Thoracic aorta (tissue), 2 donors: ENCODE data around the gene SKIC8. TPM values are rescaled to one million over a fixed set of nuclear protein-coding genes. Genes with fewer than 3 reads are reported as not detected.

Source experiments
- ATAC-seq: fragments of 150-250 bp; one replicate; pipeline ENCODE4 v1.8.0; 2017; ENCODE audit warnings: low read depth; ENCODE audit not compliant: insufficient number of reproducible peaks, low FRiP score
- DNase-seq: peaks from one replicate; pipeline ENCODE4 v3.0.0-alpha.2; 2020; ENCODE audit warnings: low spot score
- H3K27ac ChIP-seq, 2 donors: fragments of 200-600 bp; sonication (generic); 1 replicate in 1 of 2; 2 replicates in 1 of 2; pipeline ENCODE4 v1.5.1; 2016; ENCODE audit warnings: mild to moderate bottlenecking in 2 of 2, moderate library complexity in 2 of 2
- H3K27me3 ChIP-seq: fragments of 200-600 bp; sonication (generic); replicated peaks from 2 replicates; pipeline ENCODE4 v1.6.0; 2016; ENCODE audit warnings: mild to moderate bottlenecking; ENCODE audit not compliant: insufficient read depth
- H3K36me3 ChIP-seq: fragments of 200-600 bp; sonication (generic); one replicate; pipeline ENCODE4 v1.5.1; 2016
- H3K4me1 ChIP-seq, 2 donors: fragments of 200-600 bp; sonication (generic); 1 replicate in 1 of 2; 2 replicates in 1 of 2; pipeline versions ENCODE4 v1.5.1 to v1.6.0; 2016; ENCODE audit warnings: low read depth in 2 of 2, mild to moderate bottlenecking in 1 of 2; ENCODE audit not compliant: control insufficient read depth in 1 of 2
- H3K4me3 ChIP-seq: fragments of 200-600 bp; sonication (generic); 2 replicates; pipeline ENCODE4 v1.5.1; 2016; ENCODE audit warnings: mild to moderate bottlenecking
- H3K9me3 ChIP-seq: fragments of 200-600 bp; sonication (generic); 2 replicates; pipeline ENCODE4 v1.5.1; 2016
- CTCF ChIP-seq: fragments of 200-600 bp; sonication (generic); IDR thresholded peaks from one replicate; pipeline ENCODE4 v1.5.1; 2019; ENCODE audit warnings: antibody characterized with exemption
- total RNA-seq, 2 donors: library from RNA; depleted of rRNA; stranded (reverse); fragments of >200 nt; gene quantifications; one replicate each; pipeline versions ENCODE4 v1.1.0 to v1.2.3, GENCODE V29; 2016

Gene SKIC8
- total RNA-seq, 2 donors from 2014 or later: 41.6 to 74.2 TPM

- Histone ChIP-seq H3K27me3 (no peaks in the 10 kb centered on the region), H3K27ac (no peak overlapping the region), H3K36me3 (no peaks in the 10 kb centered on the region), H3K9me3 (no peaks in the 10 kb centered on the region), H3K4me1 (no peaks in the 10 kb centered on the region), H3K4me3 (no peak overlapping the region)
- TF ChIP-seq CTCF: no peak
- ATAC-seq (no peak), DNase-seq (no peak)
Measured at GRCh38 chr15:78335985-78336384, 36.6 kb upstream of the SKIC8 start.

- no peak for DNase-seq
- ATAC-seq: no peak
- Histone ChIP-seq H3K27ac (no peak overlapping the region), H3K27me3 (no peaks in the 10 kb centered on the region), H3K9me3 (no peaks in the 10 kb centered on the region), H3K4me1 (no peaks in the 10 kb centered on the region), H3K4me3 (no peak overlapping the region), H3K36me3 (no peaks in the 10 kb centered on the region)
- no peak for TF ChIP-seq CTCF
Measured at GRCh38 chr15:78334845-78335244, 35.4 kb upstream of the SKIC8 start.

GRCh38 chr15:78329625-78330024 lies 30.2 kb upstream of the SKIC8 start:
- TF ChIP-seq CTCF: no peak
- Histone ChIP-seq H3K4me3 (no peak overlapping the region), H3K27ac (no peak overlapping the region), H3K36me3 (no peaks in the 10 kb centered on the region), H3K9me3 (no peaks in the 10 kb centered on the region), H3K4me1 (no peaks in the 10 kb centered on the region), H3K27me3 (no peaks in the 10 kb centered on the region)
- DNase-seq: no peak
- ATAC-seq: no peak

- Histone ChIP-seq H3K36me3 (no peaks in the 10 kb centered on the region), H3K4me1 (no peaks in the 10 kb centered on the region), H3K27me3 (no peaks in the 10 kb centered on the region), H3K4me3 (no peak overlapping the region), H3K9me3 (no peaks in the 10 kb centered on the region), H3K27ac (no peak overlapping the region)
- DNase-seq: no peak
- ATAC-seq: no peak
- no peak for TF ChIP-seq CTCF
Measured at GRCh38 chr15:78327466-78327865, 28.1 kb upstream of the SKIC8 start.

- no peaks in the 10 kb centered on the region for H3K27me3 ChIP-seq
- no peak for TF ChIP-seq CTCF
- no peak for ATAC-seq
Measured at GRCh38 chr15:78325092-78325843, 25.9 kb upstream of the SKIC8 start.

More at GRCh38 chr15:78325092-78325843, 25.9 kb upstream of the SKIC8 start:
- Histone ChIP-seq H3K9me3 (no peaks in the 10 kb centered on the region), H3K4me1 (no peaks in the 10 kb centered on the region), H3K36me3 (no peaks in the 10 kb centered on the region), H3K4me3 (no peak overlapping the region), H3K27ac (no peak overlapping the region)
- DNase-seq: no peak
